OCI-LY3 (cell line): ENCODE results near the gene CPNE4.

Experiments used
- H2AFZ ChIP-seq: fragments of 200-600, 300-600 bp; shearing (Covaris generic); 2 replicates; pipeline ENCODE4 v1.6.0; 2014; ENCODE audit warnings: antibody characterized with exemption, low read depth, low read length
- H3K27ac ChIP-seq: fragments of 200-600, 300-600 bp; sonication (generic); 2 replicates; pipeline ENCODE4 v1.5.1; 2014; ENCODE audit warnings: mild to moderate bottlenecking, low read length, moderate library complexity, mixed read lengths
- H3K27me3 ChIP-seq: fragments of 200-600, 300-600 bp; sonication (generic); 2 replicates; pipeline ENCODE4 v1.6.1; 2014; ENCODE audit warnings: low read depth, low read length, mixed read lengths
- H3K36me3 ChIP-seq: fragments of 200-600, 300-600 bp; sonication (generic); replicated peaks from 2 replicates; pipeline ENCODE3; 2014; ENCODE audit warnings: low read depth, low read length, mixed read lengths
- H3K4me1 ChIP-seq: fragments of 300-600, 200-600 bp; sonication (generic); 2 replicates; pipeline ENCODE4 v1.6.1; 2014; ENCODE audit warnings: low read length, mixed read lengths
- H3K4me2 ChIP-seq: fragments of 200-600, 300-600 bp; sonication (generic); 2 replicates; pipeline ENCODE4 v1.6.1; 2014; ENCODE audit warnings: low read length, mixed read lengths
- H3K4me3 ChIP-seq: fragments of 300-600, 200-600 bp; sonication (generic); 2 replicates; pipeline ENCODE4 v1.5.1; 2014; ENCODE audit warnings: antibody characterized with exemption, mild to moderate bottlenecking, low read length, moderate library complexity
- H3K79me2 ChIP-seq: fragments of 300-600, 200-600 bp; shearing (Covaris generic); 2 replicates; pipeline ENCODE4 v1.6.1; 2014; ENCODE audit warnings: mild to moderate bottlenecking, low read length, mixed read lengths
- H3K9ac ChIP-seq: fragments of 300-600, 200-600 bp; shearing (Covaris generic); 2 replicates; pipeline ENCODE4 v1.6.0; 2014; ENCODE audit warnings: mild to moderate bottlenecking, low read length, moderate library complexity
- H3K9me3 ChIP-seq: fragments of 200-600, 300-600 bp; shearing (Covaris generic); 2 replicates; pipeline ENCODE4 v1.6.1; 2014; ENCODE audit warnings: low read length, mixed read lengths; ENCODE audit not compliant: insufficient read depth
- H4K20me1 ChIP-seq: fragments of 200-600, 300-600 bp; sonication (generic); 2 replicates; pipeline ENCODE4 v1.6.1; 2016; ENCODE audit warnings: low read length, mixed read lengths; ENCODE audit not compliant: insufficient read depth
- CTCF ChIP-seq: fragments of 200-600, 300-600 bp; sonication (generic); IDR thresholded peaks from 2 replicates; pipeline ENCODE4 v1.5.1; 2014; ENCODE audit warnings: antibody characterized with exemption, low read length, low read depth
- EZH2phosphoT487 ChIP-seq: fragments of 200-600 bp; shearing (Covaris generic); IDR thresholded peaks from 2 replicates; pipeline ENCODE4 v1.6.1; 2018; ENCODE audit warnings: antibody characterized with exemption, mixed run types, low read depth

Gene CPNE4

GRCh38 chr3:131883711-131884407, 151.0 kb downstream of the CPNE4 start:
- no peak overlapping the region for H3K4me2 ChIP-seq
- no peak overlapping the region for H2AFZ ChIP-seq
- H3K27ac ChIP-seq, result no peak overlapping the region
- H3K27me3 ChIP-seq, result no peaks in the 10 kb centered on the region
- H3K4me3 ChIP-seq, result no peak overlapping the region
- H3K9ac ChIP-seq, result no peak overlapping the region
- H3K36me3 ChIP-seq, result no peaks in the 10 kb centered on the region
- no peaks in the 10 kb centered on the region for H3K4me1 ChIP-seq
- no peaks in the 10 kb centered on the region for H4K20me1 ChIP-seq
- no peaks in the 10 kb centered on the region for H3K9me3 ChIP-seq
- no peak for TF ChIP-seq EZH2phosphoT487
- no peak for TF ChIP-seq CTCF
- H3K79me2 ChIP-seq, result no peaks in the 10 kb centered on the region

- Histone ChIP-seq H3K27ac (no peak overlapping the region), H2AFZ (no peak overlapping the region), H3K4me2 (no peak overlapping the region), H3K9ac (no peak overlapping the region), H3K79me2 (no peaks in the 10 kb centered on the region), H3K36me3 (no peaks in the 10 kb centered on the region), H4K20me1 (no peaks in the 10 kb centered on the region), H3K4me1 (no peaks in the 10 kb centered on the region), H3K27me3 (no peaks in the 10 kb centered on the region), H3K4me3 (no peak overlapping the region), H3K9me3 (no peaks in the 10 kb centered on the region)
- TF ChIP-seq CTCF (no peak), EZH2phosphoT487 (no peak)
Measured at GRCh38 chr3:131883086-131883485, 151.7 kb downstream of the CPNE4 start.

- no peaks in the 10 kb centered on the region for H3K27me3 ChIP-seq
- no peaks in the 10 kb centered on the region for H3K9me3 ChIP-seq
- no peaks in the 10 kb centered on the region for H3K36me3 ChIP-seq
- no peaks in the 10 kb centered on the region for H3K4me1 ChIP-seq
- no peak overlapping the region for H2AFZ ChIP-seq
- H3K27ac ChIP-seq, result no peak overlapping the region
- TF ChIP-seq CTCF (no peak), EZH2phosphoT487 (no peak)
- H3K79me2 ChIP-seq, result no peaks in the 10 kb centered on the region
- no peak overlapping the region for H3K4me3 ChIP-seq
- no peaks in the 10 kb centered on the region for H4K20me1 ChIP-seq
- H3K4me2 ChIP-seq, result no peak overlapping the region
- no peak overlapping the region for H3K9ac ChIP-seq
Measured at GRCh38 chr3:131881777-131882176, 153.0 kb downstream of the CPNE4 start.

GRCh38 chr3:131880948-131881347, 153.9 kb downstream of the CPNE4 start:
- Histone ChIP-seq H3K4me3 (no peak overlapping the region), H3K79me2 (no peaks in the 10 kb centered on the region), H3K9ac (no peak overlapping the region), H4K20me1 (no peaks in the 10 kb centered on the region), H2AFZ (no peak overlapping the region), H3K4me1 (no peaks in the 10 kb centered on the region), H3K27ac (no peak overlapping the region), H3K27me3 (no peaks in the 10 kb centered on the region), H3K36me3 (no peaks in the 10 kb centered on the region), H3K4me2 (no peak overlapping the region), H3K9me3 (no peaks in the 10 kb centered on the region)
- TF ChIP-seq EZH2phosphoT487, result no peak
- TF ChIP-seq CTCF, result no peak
